GM21528 (cell line): Measurements from ENCODE around the gene TPBGL.

Source experiments
- ATAC-seq: cut with Tn5 transposase; IDR thresholded peaks from one replicate; pipeline ENCODE4 v1.9.1; 2021; ENCODE audit warnings: mild to moderate bottlenecking, moderate library complexity; ENCODE audit not compliant: unreplicated experiment, low FRiP score

TPBGL gene

GRCh38 chr11:75244052-75244814 lies 3.7 kb downstream of the TPBGL start:
- ATAC-seq: no peak

GRCh38 chr11:75245356-75246005 lies 4.9 kb downstream of the TPBGL start:
- ATAC-seq: no peak

- no peak for ATAC-seq
Observed at GRCh38 chr11:75246006-75246670, 5.6 kb downstream of the TPBGL start.

- ATAC-seq: no peak
Observed at GRCh38 chr11:75246671-75247350, 6.2 kb downstream of the TPBGL start.

- no peak for ATAC-seq
Observed at GRCh38 chr11:75248924-75249256, 8.3 kb downstream of the TPBGL start.

GRCh38 chr11:75249704-75250103 lies 9.1 kb downstream of the TPBGL start:
- no peak for ATAC-seq

- ATAC-seq: no peak
Observed at GRCh38 chr11:75254326-75254725, 13.8 kb downstream of the TPBGL start.

- ATAC-seq: no peak
Observed at GRCh38 chr11:75260396-75261170, 20.0 kb downstream of the TPBGL start.

- no peak for ATAC-seq
Observed at GRCh38 chr11:75261902-75262361, 21.4 kb downstream of the TPBGL start.

- ATAC-seq: no peak
Observed at GRCh38 chr11:75262436-75262835, 21.9 kb downstream of the TPBGL start.

- no peak for ATAC-seq
Observed at GRCh38 chr11:75262961-75263852, 22.6 kb downstream of the TPBGL start.

- ATAC-seq: no peak
Observed at GRCh38 chr11:75263944-75264349, 23.4 kb downstream of the TPBGL start.

GRCh38 chr11:75264356-75264755 lies 23.8 kb downstream of the TPBGL start:
- ATAC-seq: no peak

- ATAC-seq: no peak
Observed at GRCh38 chr11:75264971-75265370, 24.4 kb downstream of the TPBGL start.

- no peak for ATAC-seq
Observed at GRCh38 chr11:75265851-75266531, 25.4 kb downstream of the TPBGL start.

- ATAC-seq: no peak
Observed at GRCh38 chr11:75267171-75267970, 26.8 kb downstream of the TPBGL start.

GRCh38 chr11:75268626-75269366 lies 28.2 kb downstream of the TPBGL start:
- ATAC-seq: no peak
